CD1c-positive myeloid dendritic cell (primary cell): ENCODE data around the gene ATP2B3.
A peak's percentile ranks its signal among the peaks of the same experiment; 100 is the strongest.

Source experiments
- DNase-seq: peaks from one replicate; pipeline ENCODE4 v3.0.0-alpha.2; 2016; ENCODE audit errors: extremely low spot score

Gene ATP2B3

DNA sequence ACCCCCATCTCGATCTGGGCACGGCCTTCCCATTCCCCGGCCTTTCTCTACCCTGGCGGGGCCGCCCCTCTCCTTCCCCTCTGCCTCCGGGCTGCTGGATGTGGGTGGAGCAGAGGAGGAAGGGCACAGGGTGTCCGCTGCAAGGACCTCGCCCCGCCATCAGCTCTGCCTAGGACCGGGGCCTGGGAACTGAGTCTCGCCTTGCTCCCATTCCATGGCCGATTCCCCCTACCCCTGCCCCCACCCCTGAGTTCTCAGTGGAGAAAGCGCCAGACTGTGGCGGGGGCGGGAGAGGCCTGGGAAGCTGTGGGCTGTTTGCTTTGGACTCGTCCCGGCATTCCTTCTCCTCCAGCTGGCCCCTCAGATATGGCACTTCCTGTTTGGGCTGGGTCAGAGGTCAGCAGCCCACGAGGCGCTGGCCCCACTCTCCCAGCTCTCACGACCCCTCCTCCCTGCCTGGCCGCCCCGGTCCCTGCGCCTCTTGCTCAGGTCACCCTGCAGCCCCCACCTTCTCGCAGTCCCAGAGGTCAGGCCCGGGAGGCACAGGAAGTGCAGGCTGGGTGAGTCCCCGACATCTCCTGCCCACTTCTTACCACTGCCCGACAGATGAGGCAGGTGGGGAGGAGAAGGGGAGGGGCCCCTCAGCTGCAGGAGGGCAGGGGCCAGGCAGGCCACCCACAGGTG, 29.1 kb upstream of the ATP2B3 start:
- DNase-seq = no peak

DNA sequence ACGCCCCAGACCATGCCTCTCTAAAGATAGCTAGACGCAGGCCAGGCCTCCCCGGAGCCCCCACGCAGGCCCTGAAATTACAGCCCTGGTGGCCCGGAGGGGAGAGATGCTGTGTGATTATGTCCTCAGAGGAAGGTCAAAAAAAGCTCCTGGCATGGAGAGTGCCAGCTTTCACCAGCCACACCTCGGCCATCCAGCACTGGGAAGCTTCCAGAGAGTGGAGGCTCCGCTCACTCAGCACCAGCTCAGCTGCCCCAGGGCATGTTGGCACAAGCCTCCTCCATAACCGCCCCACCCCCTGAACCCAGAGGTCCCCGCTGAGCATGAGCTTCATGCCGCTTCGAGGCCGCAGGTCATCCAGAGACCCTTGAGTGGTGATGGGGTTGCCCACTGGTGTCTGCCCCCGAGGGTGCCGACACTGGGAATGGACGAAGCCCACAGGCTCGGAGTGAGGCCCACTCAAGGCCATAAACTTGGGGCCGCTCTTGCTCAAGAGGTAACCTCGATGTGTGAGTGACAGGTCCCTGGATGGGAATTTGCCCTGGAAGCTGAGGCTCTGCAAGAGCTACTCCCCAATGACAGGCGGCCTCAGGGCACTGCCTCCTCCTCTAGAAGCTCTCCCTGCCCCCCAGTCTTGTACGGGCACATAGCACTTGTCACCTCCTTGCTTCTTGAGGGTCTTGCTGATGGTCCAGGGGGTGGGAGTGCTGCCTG, 27.1 kb upstream of the ATP2B3 start:
- no peak for DNase-seq

DNA sequence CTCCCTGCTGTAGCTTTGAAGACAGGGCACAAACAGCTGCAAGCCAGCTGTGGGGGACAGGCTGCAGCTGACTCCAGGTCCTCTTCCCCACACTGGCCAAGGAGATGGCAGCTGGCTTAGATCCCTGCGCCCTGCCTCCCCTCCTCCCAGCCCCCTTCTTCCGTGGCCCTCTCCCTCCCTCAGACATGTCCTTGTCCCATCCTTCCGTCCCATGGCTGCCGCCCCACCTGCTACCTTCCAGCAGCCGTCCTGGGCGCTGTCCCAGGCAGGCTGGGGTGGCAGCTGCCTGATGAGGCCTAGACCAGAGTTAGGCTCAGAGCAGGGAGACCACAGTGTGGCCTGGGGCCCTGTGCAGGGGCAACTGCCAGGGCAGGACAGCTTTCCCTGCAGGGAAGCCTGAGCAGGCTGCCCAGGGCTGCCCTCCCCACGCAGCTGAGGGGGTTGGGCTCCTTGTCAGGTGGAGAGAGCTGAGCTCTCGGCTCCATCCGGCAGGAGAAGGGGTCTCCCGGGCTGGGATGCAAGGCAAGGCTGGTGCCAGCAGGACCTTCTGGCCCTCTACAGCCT, 26.0 kb upstream of the ATP2B3 start:
- DNase-seq = no peak

DNA sequence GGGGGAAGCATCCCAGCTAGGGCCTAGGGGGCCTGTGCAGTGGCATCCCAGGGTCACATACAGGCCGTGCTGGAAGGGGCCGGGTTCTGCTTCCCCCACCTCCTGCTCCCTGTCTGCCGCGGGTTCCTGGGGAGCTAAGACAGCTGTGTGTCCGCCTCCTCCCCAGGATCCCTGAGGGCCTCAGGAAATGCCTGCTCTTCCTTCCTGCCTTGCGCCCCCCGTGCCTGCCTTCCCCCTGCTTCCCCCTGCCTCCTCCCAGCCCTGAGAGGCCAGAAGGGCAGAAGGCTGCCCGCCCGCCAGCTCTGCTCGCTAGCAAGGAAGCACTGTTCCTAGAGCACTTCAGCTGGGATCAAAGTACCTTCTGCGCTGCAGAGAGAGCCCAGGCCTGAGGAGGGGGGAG, 25.5 kb upstream of the ATP2B3 start:
- no peak for DNase-seq

DNA sequence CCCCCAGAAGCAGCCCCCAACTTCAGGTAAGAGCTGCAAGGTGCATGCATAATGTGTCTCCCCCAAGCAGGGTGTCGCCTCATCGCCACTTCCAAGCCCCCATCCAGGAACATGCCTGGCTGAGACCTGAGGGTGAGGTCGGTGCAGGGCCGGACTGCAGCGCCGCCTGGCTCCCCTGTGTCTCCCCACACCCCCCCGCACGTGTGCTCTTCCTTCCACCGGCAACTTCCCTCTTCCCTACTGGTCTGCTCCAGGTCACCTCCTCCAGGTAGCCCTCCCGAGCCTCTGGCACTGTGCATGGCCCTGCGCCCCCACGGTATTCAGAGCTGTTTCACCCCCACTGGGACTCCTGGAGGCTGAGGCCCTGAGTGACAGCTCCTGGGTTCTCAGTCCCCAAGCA, 24.9 kb upstream of the ATP2B3 start:
- DNase-seq = no peak

DNA sequence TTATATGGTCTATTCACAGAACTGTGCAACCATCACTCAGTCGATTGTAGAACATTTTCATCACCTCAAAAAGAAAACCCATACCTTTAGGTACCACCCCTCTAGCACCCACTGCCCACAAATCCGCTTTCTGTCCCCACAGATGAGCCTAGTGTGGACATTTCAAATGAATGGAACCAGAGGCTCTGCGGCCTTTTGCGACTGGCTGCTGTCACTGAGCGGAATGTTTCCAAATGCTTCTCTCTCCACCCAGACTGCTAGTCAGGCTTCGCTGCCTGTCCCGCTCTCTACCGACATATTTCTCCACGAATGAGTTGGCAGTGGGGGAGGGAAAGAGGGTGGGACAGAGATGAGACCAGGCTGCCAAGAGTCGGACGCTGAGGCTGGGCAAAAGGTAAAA, 24.4 kb upstream of the ATP2B3 start:
- no peak for DNase-seq

DNA sequence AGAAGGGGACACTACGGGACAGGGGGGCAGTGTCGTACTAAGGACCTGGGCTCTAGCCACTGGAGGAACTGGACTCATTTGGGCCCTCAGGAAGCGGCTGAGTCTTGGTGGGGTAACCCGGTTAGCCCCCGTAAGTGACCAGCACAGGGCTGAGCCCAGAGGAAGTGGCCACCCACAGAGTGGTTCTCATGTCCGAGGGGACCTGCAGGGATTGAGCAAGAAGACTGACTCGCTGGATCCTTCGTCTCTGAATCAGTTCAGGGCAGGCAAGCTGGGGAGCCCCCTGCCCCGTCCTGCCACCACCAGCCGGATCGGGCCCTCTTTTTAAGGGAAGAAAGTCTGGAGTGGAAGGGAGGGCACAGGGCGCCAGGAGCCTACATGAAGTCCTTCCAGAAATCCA, 23.4 kb upstream of the ATP2B3 start:
- no peak for DNase-seq

DNA sequence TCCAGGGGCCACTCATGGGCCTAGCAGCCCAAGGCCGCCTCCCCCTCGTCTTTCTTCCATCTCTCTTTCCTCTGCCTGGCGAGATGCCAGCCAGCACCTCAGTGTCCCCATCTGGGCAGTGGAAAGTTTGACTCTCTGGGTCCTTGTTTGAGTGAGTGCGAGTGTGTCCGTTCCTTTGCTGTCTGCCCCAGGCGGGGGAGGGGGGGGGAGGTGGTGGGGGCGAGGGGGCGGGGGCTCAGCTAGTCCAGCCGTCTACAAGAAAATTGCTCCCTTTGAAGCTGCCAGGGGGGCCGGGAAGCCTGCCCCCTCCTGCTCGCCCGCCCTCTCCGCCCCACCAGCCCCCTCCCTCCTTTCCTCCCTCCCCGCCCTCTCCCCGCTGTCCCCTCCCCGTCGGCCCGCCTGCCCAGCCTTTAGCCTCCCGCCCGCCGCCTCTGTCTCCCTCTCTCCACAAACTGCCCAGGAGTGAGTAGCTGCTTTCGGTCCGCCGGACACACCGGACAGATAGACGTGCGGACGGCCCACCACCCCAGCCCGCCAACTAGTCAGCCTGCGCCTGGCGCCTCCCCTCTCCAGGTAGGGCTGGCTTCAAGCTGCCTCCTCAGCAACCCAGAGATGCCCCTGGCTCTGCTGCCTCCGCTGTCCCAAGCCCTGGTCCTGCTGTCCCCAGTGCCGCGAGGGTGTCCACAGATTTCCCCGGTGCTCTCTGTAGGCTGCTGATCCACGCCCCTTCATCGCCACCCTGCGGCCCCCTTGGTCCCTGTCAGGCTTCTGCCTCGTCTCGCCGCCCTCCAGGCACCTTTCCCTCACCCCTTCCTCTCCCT, 22.7 kb upstream of the ATP2B3 start, which contains the start of gene BGN:
TSS of gene BGN (plus strand) at position 440 of the 821 bp plus-strand sequence. CDS start 9,652 bp downstream, outside the sequence.
- DNase-seq = no peak

DNA sequence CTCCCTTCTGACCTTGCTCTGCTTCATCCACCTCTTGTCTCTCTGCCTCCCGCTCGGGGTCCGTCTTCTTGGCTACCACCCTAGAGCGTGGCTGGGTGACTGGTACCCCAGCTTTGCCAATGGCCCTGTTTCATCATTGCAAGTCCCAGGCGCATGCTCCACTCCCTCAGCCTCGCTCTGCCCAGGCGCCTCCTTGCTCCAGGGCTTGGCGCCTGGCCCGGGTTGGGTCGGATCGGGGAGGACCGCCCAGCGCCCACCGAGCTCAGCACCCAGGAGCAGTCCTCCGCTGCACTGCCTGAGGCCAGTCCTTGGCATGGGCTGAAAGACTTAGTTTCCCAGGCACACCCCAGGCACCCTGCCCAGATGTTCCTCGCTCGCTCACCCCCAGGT, 22.1 kb upstream of the ATP2B3 start:
- no peak for DNase-seq

DNA sequence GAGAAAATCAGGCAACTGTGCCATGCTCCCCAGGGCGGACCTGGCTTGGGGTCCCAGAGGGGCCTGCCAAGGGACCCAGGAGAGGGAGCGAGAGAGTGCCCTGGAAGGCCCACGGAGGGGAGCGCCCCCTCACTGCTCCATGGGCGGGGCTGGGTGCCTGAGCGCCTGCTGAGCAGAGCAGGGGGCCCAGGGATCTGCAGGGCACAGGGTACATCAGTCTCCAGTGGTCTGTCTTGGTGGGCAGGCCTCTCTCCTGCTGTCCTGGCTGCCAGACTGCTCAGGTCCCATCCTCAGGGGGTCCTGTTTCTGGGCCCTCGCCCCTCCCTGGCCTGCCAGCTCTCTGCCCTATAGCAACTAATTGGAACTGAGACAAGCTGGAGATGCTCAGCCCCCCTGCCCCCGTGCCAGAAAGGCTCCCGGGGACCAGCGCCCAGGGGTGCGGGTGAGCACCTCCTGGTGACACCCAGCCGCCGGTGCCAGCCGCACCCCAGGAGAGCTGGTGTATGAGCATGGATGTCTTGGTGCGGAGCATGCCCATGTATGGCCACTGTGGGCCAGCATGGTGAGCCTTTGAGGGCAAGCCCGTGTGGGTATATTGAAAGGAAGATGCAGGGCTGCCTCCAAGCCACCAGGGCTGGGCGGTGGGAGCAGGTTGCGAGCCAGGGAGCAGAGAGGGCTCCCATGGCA, 21.4 kb upstream of the ATP2B3 start:
- no peak for DNase-seq

DNA sequence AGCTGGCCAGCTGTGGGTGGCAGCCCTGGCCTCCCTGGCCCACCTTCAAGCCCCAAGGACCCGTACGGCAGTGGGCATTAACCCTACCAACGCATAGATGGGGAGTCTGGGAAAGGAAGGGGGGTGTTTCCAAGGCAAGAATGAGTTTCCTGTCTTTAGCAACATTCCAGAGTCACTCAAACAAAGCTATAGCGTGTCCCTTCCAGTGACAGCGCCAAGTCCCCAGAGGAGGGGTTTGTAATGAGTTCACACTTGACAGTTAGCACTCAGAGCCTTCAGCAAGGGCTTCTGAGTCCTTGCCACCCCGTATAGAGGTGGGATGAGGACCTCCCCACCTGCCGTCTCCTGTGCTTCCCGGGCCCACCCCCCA, 20.9 kb upstream of the ATP2B3 start:
- DNase-seq = no peak

DNA sequence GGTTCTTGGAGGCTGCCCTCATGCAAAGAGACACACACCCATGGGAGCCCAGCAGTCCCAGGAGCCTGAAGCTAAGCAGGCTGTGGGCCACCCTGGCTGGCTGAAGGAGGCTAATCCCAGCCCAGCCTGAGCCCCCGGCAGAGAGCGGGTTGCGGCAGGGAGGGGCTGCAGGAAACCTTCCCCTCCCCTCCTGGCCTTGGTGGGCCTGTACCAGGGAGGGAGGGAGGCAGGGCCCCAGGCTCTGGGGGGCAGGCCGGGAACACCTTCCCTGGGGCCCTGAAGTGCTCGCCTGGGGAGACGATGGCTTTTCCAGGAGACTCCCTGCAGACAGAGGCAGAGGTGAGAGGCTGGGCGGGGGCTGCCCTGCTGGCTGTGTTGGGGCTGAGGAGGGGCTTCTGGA, 19.0 kb upstream of the ATP2B3 start:
- no peak for DNase-seq

DNA sequence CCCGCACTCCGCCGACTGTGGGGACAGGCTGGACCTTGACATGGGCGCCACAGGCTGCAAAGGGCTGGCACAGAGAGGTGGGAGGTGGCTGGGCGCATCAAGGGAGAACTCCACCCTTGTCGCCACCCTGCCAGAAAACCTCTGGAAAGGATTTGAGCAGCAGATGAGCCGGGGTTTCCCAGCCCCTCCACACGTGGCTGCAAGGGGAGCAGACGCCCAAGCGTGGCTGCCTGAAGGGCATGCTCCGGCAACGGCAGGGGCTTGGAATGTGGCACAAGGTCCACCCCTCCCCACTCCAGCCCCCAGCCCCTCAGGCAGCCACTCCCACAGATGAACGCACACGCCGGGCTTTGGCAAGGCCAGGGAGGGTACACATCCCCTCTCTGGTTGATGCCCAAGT, 18.1 kb upstream of the ATP2B3 start:
- DNase-seq = no peak

DNA sequence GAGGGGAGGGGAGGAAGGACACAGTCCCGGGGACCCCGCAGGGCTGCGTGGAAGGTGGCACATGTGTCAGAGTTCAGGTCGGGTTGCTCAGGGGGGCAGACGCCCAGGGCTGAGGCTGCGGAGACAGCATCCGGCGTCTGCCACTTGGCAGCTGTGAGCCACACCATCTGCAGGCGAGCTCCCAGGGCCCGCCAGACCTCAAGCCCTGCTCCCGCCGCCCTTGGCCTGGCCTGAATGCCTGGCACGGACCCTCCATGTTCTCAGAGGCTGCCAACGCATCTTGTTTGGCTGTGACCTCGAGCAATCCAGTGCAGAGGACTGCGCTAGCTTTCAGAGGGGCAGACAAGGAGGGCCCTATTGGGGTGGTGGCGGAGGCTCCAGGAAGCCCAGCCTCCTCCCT, 17.6 kb upstream of the ATP2B3 start:
- no peak for DNase-seq

DNA sequence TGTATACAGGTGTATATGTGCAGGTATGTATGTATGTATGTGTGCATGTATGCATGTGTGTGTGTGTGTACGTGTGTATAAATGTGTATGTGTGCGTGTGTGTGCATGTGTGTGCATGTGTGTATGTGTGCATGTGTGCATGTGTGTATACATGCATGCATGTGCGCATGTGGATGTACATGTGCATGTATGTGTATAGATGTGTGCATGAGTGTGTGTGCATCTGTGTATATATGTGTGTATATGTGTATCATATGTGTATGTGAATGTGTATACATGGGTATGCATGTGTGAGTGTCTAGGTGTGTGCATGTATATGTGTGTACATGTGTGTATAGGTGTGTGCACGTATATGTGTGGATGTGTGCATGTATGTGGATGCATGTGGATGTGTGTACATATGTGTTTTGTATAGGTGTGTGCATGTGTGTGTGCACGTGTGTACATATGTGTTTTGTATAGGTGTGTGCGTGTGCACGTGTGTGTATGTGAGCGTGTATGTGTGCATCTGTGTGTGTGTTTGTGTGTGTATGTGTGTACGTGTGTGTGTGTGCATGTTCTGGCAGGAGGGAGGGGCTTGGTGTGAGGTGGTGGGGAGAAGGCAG, 16.7 kb upstream of the ATP2B3 start:
- DNase-seq = no peak

DNA sequence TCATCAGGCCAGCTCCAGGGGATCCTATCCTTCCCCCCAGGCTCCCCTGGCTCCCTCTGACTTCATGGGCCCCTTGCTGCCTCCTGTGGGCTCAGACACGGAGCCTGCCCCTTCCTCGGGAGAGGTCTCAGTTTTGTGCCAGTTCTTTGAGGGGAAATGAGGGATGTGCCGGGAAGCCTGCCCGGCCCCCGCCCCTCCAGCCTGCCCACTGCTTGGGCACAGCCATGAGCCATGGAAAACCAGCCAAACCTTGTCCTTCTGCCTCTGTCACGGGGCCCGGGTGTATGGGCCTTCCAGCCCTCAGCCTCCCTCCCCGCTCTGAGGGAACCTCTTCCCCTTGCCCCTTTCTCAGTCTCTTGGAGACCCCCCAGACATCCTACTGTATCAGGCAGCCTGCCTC, 15.9 kb upstream of the ATP2B3 start:
- DNase-seq = no peak

DNA sequence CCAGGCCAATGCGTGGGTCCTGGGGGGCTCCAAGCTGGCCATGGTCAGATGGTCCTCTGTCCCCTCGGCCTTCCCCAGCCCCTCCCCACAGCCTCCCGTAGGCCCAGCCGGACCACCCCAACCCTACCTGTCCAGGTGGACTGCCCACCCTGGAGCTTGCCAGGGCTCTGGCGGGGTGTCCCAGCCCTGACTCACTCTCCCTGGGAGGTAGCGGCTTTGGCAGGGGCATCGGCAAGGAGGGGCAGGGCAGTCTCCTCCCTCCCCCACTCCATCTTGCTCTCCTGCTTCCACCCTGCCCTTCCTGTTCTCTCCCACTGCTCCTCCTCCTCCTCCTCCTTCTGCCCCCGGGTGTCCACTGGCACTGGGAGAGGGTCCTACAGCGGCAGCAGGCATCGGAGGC, 15.3 kb upstream of the ATP2B3 start:
- DNase-seq = no peak

DNA sequence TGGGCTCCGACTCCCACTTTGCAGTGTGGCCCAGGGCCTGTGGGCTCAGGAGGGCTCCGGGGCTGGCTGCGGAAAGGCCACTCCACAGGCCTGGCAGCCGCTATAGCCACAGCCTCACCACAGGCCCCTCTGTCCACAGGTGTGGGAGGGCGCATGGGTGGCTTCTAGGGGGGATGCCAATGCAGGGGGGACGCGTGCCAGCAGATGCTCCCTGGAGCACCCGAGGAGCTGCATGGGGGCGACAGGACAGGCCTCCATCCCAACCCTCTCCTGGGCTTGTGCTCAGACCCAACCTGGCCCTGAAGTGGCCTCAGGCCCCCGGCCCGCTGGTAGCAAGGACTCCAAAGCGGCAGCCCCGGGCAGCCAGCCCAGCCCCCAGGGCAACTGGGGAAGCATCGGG, 14.6 kb upstream of the ATP2B3 start:
- no peak for DNase-seq

DNA sequence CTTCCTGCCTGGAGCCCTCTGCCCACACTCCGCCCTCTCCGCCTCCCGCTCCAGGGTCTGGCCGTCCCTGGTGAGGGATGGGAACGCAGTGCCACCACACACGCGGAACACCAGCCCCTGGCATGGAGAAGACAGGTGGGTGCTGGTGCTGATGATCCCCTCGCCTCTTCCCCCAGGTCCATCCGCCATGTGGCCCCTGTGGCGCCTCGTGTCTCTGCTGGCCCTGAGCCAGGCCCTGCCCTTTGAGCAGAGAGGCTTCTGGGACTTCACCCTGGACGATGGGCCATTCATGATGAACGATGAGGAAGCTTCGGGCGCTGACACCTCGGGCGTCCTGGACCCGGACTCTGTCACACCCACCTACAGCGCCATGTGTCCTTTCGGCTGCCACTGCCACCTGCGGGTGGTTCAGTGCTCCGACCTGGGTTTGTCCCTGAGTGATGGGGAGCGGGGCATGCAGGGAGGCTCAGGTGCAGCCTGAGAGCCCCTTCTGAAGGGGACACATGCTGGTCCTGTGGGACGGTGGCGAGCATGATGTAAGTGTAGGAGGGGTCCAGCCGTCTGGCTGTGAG, 12.9 kb upstream of the ATP2B3 start:
- no peak for DNase-seq

DNA sequence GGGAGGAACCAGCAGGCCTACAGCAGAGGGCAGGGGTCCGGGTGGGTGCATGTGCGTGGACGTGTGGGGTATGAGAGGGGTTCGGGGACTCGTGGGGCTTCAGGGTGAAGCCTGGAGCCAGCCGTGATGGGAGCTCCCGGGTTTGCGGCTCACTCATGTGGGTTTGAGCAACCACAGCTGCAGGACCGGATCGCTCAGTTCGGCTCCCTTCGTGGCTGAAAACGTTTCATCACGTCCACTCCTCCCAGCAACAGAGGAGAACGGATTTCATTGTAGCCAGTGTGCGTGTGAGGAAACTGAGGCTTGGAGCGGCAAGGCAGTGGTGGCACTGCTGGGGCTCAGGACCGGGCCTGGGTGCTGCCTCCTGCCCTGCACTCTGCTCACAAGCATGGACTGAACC, 12.1 kb upstream of the ATP2B3 start:
- DNase-seq = no peak

DNA sequence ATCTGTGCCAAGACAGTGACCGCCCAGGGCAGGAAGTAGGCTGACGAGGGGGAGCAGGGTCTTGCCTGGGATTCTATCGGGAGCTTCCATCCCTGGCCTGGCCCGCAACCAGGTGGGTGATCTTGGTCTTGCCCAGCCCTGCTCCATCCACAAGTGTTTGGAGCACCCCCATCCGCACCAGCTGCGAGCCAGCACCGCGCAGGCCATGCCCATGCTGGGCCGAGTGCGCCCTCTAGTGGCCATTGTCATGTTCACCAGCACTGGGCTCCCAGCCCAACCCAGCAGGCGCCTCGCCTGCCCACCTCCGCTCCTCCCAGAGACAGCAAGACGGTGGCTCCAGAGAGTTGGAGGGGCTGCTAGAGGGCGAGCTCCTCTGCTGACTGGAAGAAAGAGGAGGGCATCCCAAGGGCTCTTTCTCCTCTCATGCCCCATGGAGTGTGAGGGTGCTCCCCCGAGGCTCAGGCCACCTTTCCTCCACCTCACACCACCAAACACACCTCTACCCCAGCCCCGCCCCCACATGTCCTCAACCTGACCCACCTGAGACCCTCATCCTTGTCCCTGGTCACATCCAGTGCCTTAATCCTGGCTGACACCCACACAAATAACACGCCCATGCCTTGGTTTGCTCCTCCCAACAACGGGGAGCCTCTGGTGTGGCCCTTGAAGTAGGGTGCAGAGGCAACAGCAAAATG, 9.8 kb upstream of the ATP2B3 start:
- DNase-seq = peak; percentile 80
